Activated naive CD8-positive, alpha-beta T cell treated with anti-CD3 and anti-CD28 coated beads for 36 hours (primary cell): Measurements from ENCODE around the gene C1QTNF5. TPM values are rescaled to one million over a fixed set of nuclear protein-coding genes. Genes with fewer than 3 reads are reported as not detected.

ENCODE experiments used
- DNase-seq: peaks from one replicate; pipeline ENCODE4 v3.0.0; 2021
- H3K27ac Mint-ChIP-seq: one replicate; pipeline ENCODE4 v1.8.0; 2022; ENCODE audit warnings: mild to moderate bottlenecking, moderate library complexity, mixed read lengths
- H3K27me3 Mint-ChIP-seq: one replicate; pipeline ENCODE4 v1.8.0; 2022; ENCODE audit warnings: mild to moderate bottlenecking, mixed read lengths
- H3K36me3 Mint-ChIP-seq: one replicate; pipeline ENCODE4 v1.8.0; 2021; ENCODE audit warnings: mild to moderate bottlenecking, mixed read lengths
- H3K4me1 Mint-ChIP-seq: one replicate; pipeline ENCODE4 v1.8.0; 2021; ENCODE audit warnings: mixed read lengths
- H3K4me3 Mint-ChIP-seq: one replicate; pipeline ENCODE4 v1.8.0; 2022; ENCODE audit warnings: mild to moderate bottlenecking, moderate library complexity, mixed read lengths
- H3K9me3 Mint-ChIP-seq: one replicate; pipeline ENCODE4 v1.8.0; 2022; ENCODE audit warnings: mixed read lengths
- total RNA-seq, 2 experiments: library from RNA; stranded (reverse); gene quantifications; one replicate each; pipeline ENCODE4 v1.2.3, GENCODE V29; 2021

Gene C1QTNF5
- total RNA-seq, 2 experiments from 2014 or later: not detected

DNA sequence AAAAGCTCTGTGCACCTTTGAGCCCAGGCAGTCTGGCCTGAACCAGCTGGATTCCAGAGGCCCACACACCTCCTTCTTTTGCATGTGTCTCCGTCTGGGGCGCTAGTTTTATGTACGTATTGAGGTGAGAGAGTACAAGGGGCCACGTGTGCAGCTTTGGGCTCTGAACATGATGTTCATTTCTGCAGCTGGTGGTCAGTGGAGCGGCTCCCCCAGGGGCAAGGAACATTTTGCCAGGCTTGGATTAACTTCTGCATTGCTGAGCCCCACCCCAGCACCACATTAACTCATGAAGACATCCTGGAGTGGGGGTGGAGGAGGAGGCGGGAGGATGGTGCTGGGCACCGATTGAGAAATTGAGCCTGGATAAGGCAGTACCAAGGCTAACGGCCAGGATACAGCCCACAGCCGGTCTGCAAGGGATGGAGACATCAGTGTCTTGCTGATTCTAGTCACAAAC, 27.0 kb upstream of the C1QTNF5 start:
- Mint-ChIP-seq H3K9me3 (no peaks in the 10 kb centered on the region), H3K4me1 (peaks cover 5% of the 10 kb centered on the region), H3K27ac (no peak overlapping the region), H3K4me3 (no peak overlapping the region), H3K36me3 (no peaks in the 10 kb centered on the region), H3K27me3 (peaks cover 63% of the 10 kb centered on the region)
- DNase-seq: no peak

DNA sequence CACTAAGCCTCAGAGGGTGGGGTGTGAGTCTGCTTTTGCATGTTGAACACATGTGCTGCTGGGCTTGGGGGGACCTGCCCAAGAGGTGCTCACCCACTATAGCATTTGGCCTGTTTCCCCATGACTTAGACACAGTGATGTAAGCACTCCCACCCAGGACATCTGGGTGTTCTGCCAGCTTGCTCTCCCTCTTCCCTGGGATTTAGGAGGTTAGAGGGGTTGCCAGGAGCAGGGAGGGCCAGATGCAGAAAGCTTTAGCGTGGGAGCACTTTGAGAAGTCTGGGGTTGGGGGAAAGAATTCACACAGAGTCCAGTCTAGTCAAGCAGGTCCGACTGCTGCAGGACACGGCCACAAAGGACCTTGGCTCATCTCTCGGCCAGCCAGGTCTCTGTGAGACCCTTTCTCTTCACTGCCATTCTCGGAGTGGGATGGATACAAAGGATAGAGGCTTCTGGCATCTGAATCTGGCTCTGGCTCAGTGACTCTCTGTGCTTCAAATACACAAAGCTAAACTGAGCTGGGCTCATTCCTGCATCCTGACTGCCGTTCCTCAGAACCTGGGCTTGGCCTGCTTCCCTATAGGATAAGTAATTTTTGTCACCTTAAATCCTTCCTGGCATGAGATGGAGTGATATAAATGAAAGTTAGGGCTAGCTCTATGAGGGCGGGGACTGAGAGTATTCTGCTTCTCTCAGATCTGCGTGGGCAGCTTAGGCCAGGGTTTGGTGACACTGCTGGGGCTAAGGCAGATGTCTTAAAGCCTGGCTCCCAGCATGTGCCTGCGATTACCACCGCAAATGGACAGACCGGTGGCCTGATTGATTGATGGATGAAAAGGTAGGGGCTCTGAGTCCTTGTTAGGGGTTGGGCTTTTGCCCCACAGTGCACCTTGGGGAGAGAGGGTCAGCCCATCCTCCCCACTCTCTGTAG, 26.3 kb upstream of the C1QTNF5 start:
- H3K27me3 Mint-ChIP-seq: peaks cover 70% of the 10 kb centered on the region
- H3K36me3 Mint-ChIP-seq: no peaks in the 10 kb centered on the region
- H3K4me1 Mint-ChIP-seq: peaks cover 5% of the 10 kb centered on the region
- DNase-seq: no peak
- no peaks in the 10 kb centered on the region for H3K9me3 Mint-ChIP-seq
- no peak overlapping the region for H3K27ac Mint-ChIP-seq
- no peak overlapping the region for H3K4me3 Mint-ChIP-seq

DNA sequence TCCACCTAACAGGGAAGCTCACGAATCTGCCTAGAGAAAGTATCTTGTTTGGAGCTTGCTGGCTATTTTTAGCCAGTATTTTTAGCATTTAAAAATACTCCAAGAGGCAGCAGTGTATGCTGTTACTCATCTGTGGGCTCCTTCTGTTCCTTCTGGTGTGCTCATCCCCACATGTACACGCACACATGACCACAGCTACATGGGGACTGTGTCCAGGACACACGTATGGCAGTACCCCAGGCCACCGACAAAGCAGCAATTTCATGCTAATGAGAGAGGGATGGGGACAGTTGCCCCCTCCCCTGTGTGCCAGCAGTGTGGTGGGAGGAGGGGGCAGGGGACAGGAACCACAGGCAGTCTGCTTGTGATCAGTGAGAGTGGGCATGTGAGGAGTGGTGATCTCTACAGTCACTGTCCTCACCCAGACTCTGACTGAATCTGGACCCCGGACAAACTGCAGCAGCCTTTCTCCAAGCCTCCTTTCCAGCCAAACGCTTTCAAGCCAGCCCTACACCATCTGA, 24.4 kb upstream of the C1QTNF5 start:
- no peak for DNase-seq
- H3K4me1 Mint-ChIP-seq: peaks cover 5% of the 10 kb centered on the region
- H3K27me3 Mint-ChIP-seq: peaks cover 69% of the 10 kb centered on the region
- H3K27ac Mint-ChIP-seq: no peak overlapping the region
- no peaks in the 10 kb centered on the region for H3K36me3 Mint-ChIP-seq
- H3K4me3 Mint-ChIP-seq: no peak overlapping the region
- H3K9me3 Mint-ChIP-seq: no peaks in the 10 kb centered on the region

DNA sequence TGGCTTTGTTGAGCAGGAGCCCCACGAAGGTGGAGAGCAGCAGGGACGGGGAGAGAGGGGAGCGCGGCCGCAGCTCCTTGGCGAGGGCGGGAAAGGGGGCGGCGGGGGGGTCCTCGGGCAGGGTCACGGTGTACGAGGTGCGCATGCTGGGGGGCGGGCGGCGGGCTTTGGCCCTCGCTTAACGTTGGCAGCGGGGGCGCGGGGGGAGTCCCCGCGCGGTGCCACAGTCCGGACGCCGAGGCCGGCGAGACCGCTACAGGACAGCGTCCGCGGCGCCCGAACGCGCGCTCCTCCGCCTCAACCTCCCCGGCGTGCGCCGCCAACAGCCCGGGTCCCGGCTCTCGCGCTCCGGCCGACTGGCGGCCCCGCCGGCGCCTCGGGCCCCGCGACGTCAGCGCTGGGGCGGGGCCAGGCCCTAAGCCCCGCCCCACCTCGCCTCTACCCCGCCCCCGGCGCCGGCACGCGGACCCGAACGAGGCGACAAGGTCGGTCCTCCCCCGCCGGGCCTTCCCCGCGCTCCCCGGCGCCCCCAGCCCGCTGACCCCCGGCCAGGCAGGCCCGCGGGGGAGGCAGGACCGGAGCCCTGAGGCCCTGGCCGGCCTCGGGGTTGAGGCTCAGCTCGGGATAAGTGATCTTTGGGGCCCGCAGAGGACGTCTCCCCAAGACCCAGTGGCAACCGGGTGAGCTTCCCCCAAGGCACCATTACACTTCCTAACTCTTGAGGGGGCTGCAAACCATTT, 23.3 kb upstream of the C1QTNF5 start:
- Mint-ChIP-seq H3K36me3 (no peaks in the 10 kb centered on the region), H3K9me3 (no peaks in the 10 kb centered on the region), H3K27me3 (peaks cover 60% of the 10 kb centered on the region), H3K27ac (no peak overlapping the region), H3K4me1 (peaks cover 5% of the 10 kb centered on the region), H3K4me3 (no peak overlapping the region)
- peak; percentile 71 for DNase-seq

DNA sequence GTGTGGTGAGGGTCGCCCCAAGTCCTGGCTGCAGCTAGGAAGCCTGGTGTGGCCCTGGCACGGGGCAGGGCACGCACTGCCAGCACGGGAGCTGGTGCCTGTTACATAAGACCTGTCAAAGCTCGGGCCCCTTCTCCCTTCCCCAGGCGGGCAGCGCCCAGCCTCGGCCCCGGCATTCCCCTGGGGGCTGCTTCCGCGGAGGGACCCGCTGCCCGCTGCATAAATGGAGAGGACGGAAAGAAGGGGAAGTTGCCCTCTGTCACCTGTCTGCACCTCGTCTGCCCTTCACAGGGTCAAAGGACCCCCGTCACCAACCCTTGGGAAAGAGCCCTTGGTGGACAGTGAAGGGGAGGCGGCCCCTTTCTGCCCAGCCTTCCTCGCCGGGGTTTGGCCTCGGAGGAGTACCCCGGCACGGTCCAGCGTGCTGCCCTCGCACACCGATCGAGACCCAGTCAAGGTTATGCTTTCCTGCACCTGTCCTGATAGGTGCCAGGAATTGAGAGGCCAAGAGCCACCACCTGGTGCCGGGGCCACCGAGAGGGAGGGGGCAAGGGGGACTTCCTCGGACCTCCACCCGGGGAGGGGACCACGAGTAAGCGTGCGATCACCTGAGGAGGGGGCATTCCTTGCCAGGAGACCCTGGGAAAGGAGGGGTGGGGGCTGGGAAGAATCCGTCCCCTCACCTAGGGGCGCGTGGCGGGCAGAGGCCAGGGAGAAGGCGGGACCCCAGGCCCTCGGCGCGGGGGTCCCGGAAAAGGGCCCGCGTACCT, 22.6 kb upstream of the C1QTNF5 start:
- peaks cover 54% of the 10 kb centered on the region for H3K27me3 Mint-ChIP-seq
- peaks cover 5% of the 10 kb centered on the region for H3K4me1 Mint-ChIP-seq
- H3K9me3 Mint-ChIP-seq: no peaks in the 10 kb centered on the region
- H3K36me3 Mint-ChIP-seq: no peaks in the 10 kb centered on the region
- H3K27ac Mint-ChIP-seq: no peak overlapping the region
- no peak for DNase-seq
- no peak overlapping the region for H3K4me3 Mint-ChIP-seq

DNA sequence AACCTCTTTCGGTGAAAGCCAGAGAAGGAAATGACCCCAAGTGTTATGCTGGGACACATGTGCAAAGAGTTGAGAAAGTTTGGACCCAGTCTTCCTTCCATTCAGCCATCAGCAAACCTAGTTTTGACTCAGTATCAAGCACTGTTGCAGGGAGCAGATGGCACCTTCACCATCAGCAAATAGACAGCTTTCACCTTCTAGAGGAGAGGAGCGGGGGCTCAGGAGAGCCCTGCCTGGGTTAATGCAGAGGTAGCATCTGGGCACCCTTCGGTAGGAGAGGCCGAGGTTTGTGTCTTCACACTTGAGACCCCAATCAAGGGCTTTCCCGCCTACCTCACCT, 22.0 kb upstream of the C1QTNF5 start:
- Mint-ChIP-seq H3K9me3 (no peaks in the 10 kb centered on the region), H3K4me1 (peaks cover 5% of the 10 kb centered on the region), H3K27me3 (peaks cover 53% of the 10 kb centered on the region), H3K27ac (no peak overlapping the region), H3K4me3 (no peak overlapping the region), H3K36me3 (no peaks in the 10 kb centered on the region)
- no peak for DNase-seq

DNA sequence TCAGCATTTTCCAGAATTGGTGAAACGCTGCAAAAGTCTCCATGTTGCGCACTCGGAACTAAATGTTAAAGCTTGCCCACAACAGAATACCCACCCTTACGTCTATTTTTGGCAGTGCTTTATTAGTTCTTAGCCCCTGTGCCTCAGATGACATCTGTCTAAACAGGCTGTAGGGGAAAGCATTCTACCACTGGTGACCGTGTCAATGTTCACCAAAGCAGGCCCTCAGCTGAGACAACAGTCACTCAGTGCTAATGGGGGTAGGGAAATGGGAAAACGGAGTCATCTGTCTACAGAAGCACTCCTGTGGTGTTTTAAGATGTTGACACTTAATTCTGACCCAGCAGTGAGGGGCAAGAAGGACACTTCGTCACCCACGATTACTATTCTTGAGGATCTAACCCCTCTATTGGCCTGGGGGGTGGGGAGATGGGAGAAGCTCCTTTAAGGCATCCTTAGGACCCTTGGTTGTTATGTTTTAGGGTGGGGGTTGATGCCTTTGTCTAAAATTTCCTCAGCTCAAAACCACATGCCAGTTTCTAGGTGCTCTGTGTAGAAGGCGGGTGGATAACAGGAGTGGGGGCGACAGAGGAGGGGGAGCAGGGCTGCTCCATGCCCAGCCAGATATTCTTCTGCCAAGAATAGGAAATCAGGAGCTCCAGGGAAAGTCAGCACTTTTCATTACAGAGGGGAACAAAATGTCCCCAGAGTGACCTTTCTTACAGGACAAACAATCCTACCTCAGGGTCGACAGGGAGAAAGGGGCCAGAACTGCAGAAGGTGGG, 21.4 kb upstream of the C1QTNF5 start:
- no peaks in the 10 kb centered on the region for H3K36me3 Mint-ChIP-seq
- no peak overlapping the region for H3K4me3 Mint-ChIP-seq
- no peaks in the 10 kb centered on the region for H3K9me3 Mint-ChIP-seq
- H3K27me3 Mint-ChIP-seq: peaks cover 53% of the 10 kb centered on the region
- H3K27ac Mint-ChIP-seq: no peak overlapping the region
- H3K4me1 Mint-ChIP-seq: peaks cover 5% of the 10 kb centered on the region
- DNase-seq: no peak

DNA sequence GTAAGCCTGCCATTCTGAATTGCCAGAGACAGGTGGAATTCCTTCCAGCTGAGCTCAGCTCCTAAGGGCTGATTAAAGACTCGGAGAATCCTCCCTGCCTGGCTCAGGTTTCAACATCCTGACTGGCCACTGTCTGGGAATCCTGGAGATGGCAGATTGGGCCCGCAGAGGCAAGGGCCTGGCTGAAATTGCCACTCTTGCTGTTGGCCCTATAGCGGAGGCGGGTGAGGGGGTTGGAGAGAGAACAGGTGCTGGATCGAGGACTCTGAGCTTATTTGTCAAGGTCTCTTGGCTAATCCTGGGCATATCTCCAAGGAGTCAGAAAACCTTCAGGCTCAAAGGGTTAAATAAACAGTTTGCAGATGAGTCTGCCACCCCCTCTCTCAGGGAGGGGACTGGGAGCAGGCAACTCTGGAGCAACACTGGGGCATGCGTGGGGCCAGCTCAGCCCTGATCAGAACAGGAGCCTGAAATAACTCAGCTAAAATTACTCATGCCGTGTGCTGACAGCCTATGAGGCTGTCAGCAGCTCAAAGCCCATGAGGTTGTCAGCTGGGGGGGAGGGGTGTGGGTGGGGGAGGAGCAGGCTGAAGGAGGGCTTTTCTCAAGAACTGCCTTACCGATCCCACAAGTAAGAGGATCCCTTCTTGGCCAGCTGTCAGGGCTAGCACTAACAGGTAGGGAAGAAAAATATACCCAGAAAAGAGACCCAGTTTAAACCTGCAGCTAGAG, 20.5 kb upstream of the C1QTNF5 start:
- H3K4me1 Mint-ChIP-seq: peaks cover 8% of the 10 kb centered on the region
- no peak for DNase-seq
- H3K27me3 Mint-ChIP-seq: peaks cover 47% of the 10 kb centered on the region
- H3K27ac Mint-ChIP-seq: no peak overlapping the region
- no peaks in the 10 kb centered on the region for H3K36me3 Mint-ChIP-seq
- H3K9me3 Mint-ChIP-seq: no peaks in the 10 kb centered on the region
- no peak overlapping the region for H3K4me3 Mint-ChIP-seq

DNA sequence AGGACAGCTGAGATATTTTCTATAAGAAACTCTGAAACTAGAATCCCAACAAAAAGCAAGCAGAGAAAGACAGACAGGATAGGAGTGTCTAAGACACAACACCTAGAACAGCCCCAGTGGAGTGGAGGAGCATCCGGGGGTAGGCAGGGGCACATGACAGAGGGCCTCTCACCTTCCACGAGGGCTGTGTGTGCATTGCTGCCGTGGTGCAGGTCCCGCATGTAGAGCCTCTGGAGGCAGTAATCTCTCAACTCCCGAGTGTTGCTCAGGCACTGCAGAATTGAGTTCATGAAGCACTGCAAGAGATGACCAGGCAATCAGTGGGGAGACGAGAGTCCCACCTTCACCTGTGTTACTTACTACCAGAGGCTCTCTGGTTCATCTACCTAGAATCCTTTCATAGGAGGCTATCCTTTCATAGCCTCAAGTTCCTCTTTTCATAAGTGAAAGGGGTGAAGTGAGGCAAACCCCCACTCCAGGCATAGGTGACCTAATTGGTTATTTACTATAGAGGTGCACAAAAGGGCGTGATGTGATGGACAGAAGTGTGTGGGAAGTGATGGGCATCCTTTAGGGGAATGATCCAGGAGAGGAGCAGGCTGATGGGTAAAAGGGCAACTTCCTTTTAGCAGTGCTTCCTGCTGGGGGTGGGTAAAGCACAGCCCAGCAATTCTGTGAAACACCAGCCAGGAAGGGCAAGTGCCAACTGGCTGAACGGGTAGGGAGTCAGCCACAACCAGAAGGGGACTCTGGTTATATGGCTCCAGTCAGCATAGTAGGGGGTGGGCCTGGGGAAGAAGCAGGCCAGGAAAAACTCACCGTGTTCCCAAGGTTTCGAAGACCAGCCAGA, 18.9 kb upstream of the C1QTNF5 start:
- Mint-ChIP-seq H3K4me1 (peaks cover 6% of the 10 kb centered on the region), H3K27me3 (peaks cover 43% of the 10 kb centered on the region), H3K27ac (no peak overlapping the region), H3K4me3 (no peak overlapping the region), H3K9me3 (no peaks in the 10 kb centered on the region), H3K36me3 (no peaks in the 10 kb centered on the region)
- no peak for DNase-seq

DNA sequence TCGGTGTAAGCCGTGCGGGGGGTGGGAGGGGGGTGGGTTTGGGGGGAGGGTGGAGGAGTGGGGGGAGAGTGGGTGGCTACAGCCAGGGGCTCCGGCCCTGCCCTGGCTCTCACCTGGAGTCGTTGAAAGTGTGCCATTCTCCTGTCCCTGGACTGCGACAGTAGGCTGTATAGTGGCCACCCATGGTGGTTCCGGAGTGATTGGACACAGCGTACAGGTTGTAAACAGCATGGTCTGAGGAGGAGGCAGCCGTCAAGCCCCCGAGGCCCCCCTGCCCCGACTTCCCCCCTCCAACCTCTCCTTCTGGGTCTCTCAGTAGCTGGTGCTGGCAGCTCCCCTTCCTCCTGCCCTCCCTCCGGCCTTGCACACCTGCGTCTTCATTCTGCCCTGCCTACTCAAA, 16.4 kb upstream of the C1QTNF5 start:
- Mint-ChIP-seq H3K4me3 (no peak overlapping the region), H3K27ac (no peak overlapping the region), H3K27me3 (peaks cover 35% of the 10 kb centered on the region), H3K4me1 (peaks cover 3% of the 10 kb centered on the region), H3K36me3 (no peaks in the 10 kb centered on the region), H3K9me3 (no peaks in the 10 kb centered on the region)
- no peak for DNase-seq

DNA sequence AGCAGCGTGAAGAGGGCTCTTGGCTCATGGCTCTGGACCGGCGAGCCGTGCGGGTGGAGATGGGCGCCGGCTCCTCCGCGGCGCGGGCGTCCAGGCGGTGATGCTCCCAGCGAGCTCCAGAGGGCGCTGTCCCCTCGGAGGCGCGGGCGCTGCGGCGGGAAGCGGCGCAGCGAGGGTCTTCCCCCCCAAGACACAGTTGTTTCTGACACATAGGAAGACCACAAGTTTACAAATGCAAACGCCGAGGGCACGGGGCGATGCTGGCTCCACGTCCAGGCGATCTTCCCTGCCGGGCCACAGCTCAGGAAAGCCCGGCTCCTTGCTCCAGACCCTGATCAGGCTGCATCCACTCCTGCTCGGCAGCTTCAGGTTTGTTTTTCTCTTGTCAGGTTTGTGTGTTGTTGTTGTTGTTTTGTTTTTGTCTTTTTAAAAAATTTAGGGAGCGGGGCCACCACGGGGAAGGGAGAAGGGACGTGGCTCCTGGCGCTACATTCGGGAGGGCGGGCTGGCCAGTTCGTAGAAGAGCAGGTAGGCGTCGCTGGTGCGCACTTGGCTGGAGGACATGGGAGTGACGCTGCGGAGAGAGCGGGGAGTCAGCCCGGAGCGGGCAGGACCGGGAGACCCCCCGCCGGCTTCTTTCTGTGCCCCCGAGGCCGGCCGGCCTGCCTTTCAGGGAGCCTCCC, 15.8 kb upstream of the C1QTNF5 start:
- Mint-ChIP-seq H3K36me3 (no peaks in the 10 kb centered on the region), H3K27ac (peak overlapping the region; percentile 49), H3K27me3 (peaks cover 40% of the 10 kb centered on the region), H3K4me1 (peaks cover 3% of the 10 kb centered on the region), H3K9me3 (no peaks in the 10 kb centered on the region), H3K4me3 (peak overlapping the region; percentile 85)
- peak; percentile 74 for DNase-seq

DNA sequence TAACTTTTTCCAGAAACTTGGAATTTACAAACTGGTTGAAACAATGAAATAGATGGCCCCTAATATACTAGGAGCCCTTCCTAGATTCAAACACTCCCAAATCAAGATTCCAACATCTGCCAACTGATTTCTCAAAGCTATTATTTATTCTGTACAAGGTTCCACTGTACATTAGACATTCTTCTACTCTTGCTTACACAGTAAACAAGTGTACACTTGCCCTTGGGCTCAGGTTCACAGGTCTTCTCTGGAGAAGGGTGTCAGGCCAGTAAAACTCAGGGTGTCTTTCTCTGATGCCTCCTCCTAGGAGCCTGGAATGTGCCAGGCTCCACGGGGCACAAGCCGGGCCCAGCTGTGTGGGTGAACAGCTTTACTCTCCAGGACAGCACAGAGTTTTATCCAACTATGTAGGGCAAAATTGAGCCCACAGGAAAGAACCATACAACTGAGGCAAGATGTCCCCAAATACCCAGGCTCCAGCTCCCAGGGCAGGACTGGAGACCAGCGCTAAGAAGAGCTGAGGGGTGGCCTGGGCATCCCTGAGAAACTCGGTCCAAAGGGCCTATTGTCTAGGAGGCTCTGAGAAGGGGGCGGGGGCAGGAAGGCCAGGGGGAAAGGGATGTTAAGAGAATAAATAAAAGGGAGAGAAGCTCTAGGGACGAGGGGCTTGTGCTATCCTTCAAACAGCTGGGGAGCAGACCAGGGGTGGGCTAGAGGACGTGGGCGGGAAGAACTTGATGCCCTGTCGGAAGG, 14.6 kb upstream of the C1QTNF5 start:
- Mint-ChIP-seq H3K27me3 (peaks cover 46% of the 10 kb centered on the region), H3K4me1 (peaks cover 3% of the 10 kb centered on the region), H3K36me3 (no peaks in the 10 kb centered on the region), H3K27ac (no peak overlapping the region), H3K9me3 (no peaks in the 10 kb centered on the region), H3K4me3 (no peak overlapping the region)
- no peak for DNase-seq
